ENCODE data around the gene MKX. TPM values are rescaled to one million over a fixed set of nuclear protein-coding genes. Genes with fewer than 3 reads are reported as not detected.

The MKX gene
- total RNA-seq, 1 donor from 2014 or later: 5.2 TPM

GRCh38 chr10:27698961-27699360 lies 46.7 kb downstream of the MKX start:
- H3K27ac ChIP-seq (ENCODE audit: low read depth, low read length): no peak overlapping the region
- H3K4me3 ChIP-seq (ENCODE audit: low read length in 3 of 3): no peak overlapping the region
- H3K27me3 ChIP-seq (ENCODE audit: control insufficient read depth in 3 of 3, insufficient read depth in 3 of 3, low read length in 3 of 3): no peaks in the 10 kb centered on the region
- H3K9ac ChIP-seq (ENCODE audit: low read depth in 1 of 3, low read length in 3 of 3): no peak overlapping the region
- no peaks in the 10 kb centered on the region for H3K9me3 ChIP-seq (ENCODE audit: control insufficient read depth in 3 of 3, low read length in 3 of 3)
- H3K4me1 ChIP-seq (ENCODE audit: control insufficient read depth in 3 of 3, insufficient read depth in 3 of 3, low read length in 3 of 3): peaks cover 0 to 3% (median 0%) of the 10 kb centered on the region in 3 donors
- H3K36me3 ChIP-seq (ENCODE audit: control insufficient read depth in 3 of 3, insufficient read depth in 3 of 3, low read length in 3 of 3): no peaks in the 10 kb centered on the region

GRCh38 chr10:27696466-27696865 lies 49.2 kb downstream of the MKX start:
- Histone ChIP-seq H3K9me3 (ENCODE audit: control insufficient read depth in 3 of 3, low read length in 3 of 3) (no peaks in the 10 kb centered on the region), H3K27ac (ENCODE audit: low read depth, low read length) (no peak overlapping the region), H3K36me3 (ENCODE audit: control insufficient read depth in 3 of 3, insufficient read depth in 3 of 3, low read length in 3 of 3) (no peaks in the 10 kb centered on the region), H3K27me3 (ENCODE audit: control insufficient read depth in 3 of 3, insufficient read depth in 3 of 3, low read length in 3 of 3) (no peaks in the 10 kb centered on the region), H3K4me1 (ENCODE audit: control insufficient read depth in 3 of 3, insufficient read depth in 3 of 3, low read length in 3 of 3) (peaks cover 0 to 5% (median 5%) of the 10 kb centered on the region in 3 donors), H3K4me3 (ENCODE audit: low read length in 3 of 3) (no peak overlapping the region), H3K9ac (ENCODE audit: low read depth in 1 of 3, low read length in 3 of 3) (no peak overlapping the region)

GRCh38 chr10:27695706-27696105 lies 49.9 kb downstream of the MKX start:
- Histone ChIP-seq H3K36me3 (ENCODE audit: control insufficient read depth in 3 of 3, insufficient read depth in 3 of 3, low read length in 3 of 3) (no peaks in the 10 kb centered on the region), H3K9me3 (ENCODE audit: control insufficient read depth in 3 of 3, low read length in 3 of 3) (no peaks in the 10 kb centered on the region), H3K4me1 (ENCODE audit: control insufficient read depth in 3 of 3, insufficient read depth in 3 of 3, low read length in 3 of 3) (peaks cover 0 to 5% (median 5%) of the 10 kb centered on the region in 3 donors), H3K27me3 (ENCODE audit: control insufficient read depth in 3 of 3, insufficient read depth in 3 of 3, low read length in 3 of 3) (no peaks in the 10 kb centered on the region), H3K27ac (ENCODE audit: low read depth, low read length) (no peak overlapping the region), H3K4me3 (ENCODE audit: low read length in 3 of 3) (no peak overlapping the region), H3K9ac (ENCODE audit: low read depth in 1 of 3, low read length in 3 of 3) (no peak overlapping the region)

- Histone ChIP-seq H3K9ac (ENCODE audit: low read depth in 1 of 3, low read length in 3 of 3) (no peak overlapping the region), H3K27ac (ENCODE audit: low read depth, low read length) (no peak overlapping the region), H3K4me1 (ENCODE audit: control insufficient read depth in 3 of 3, insufficient read depth in 3 of 3, low read length in 3 of 3) (peaks cover 0 to 5% (median 5%) of the 10 kb centered on the region in 3 donors), H3K36me3 (ENCODE audit: control insufficient read depth in 3 of 3, insufficient read depth in 3 of 3, low read length in 3 of 3) (no peaks in the 10 kb centered on the region), H3K27me3 (ENCODE audit: control insufficient read depth in 3 of 3, insufficient read depth in 3 of 3, low read length in 3 of 3) (no peaks in the 10 kb centered on the region), H3K9me3 (ENCODE audit: control insufficient read depth in 3 of 3, low read length in 3 of 3) (no peaks in the 10 kb centered on the region), H3K4me3 (ENCODE audit: low read length in 3 of 3) (no peak overlapping the region)
These were observed 50.5 kb downstream of the MKX start for GRCh38 chr10:27695088-27695487.

GRCh38 chr10:27692663-27693062 lies 53.0 kb downstream of the MKX start:
- Histone ChIP-seq H3K4me3 (ENCODE audit: low read length in 3 of 3) (no peak overlapping the region), H3K36me3 (ENCODE audit: control insufficient read depth in 3 of 3, insufficient read depth in 3 of 3, low read length in 3 of 3) (no peaks in the 10 kb centered on the region), H3K27me3 (ENCODE audit: control insufficient read depth in 3 of 3, insufficient read depth in 3 of 3, low read length in 3 of 3) (no peaks in the 10 kb centered on the region), H3K27ac (ENCODE audit: low read depth, low read length) (no peak overlapping the region), H3K9ac (ENCODE audit: low read depth in 1 of 3, low read length in 3 of 3) (no peak overlapping the region), H3K9me3 (ENCODE audit: control insufficient read depth in 3 of 3, low read length in 3 of 3) (no peaks in the 10 kb centered on the region), H3K4me1 (ENCODE audit: control insufficient read depth in 3 of 3, insufficient read depth in 3 of 3, low read length in 3 of 3) (peaks cover 0 to 5% (median 5%) of the 10 kb centered on the region in 3 donors)

- no peaks in the 10 kb centered on the region for H3K36me3 ChIP-seq (ENCODE audit: control insufficient read depth in 3 of 3, insufficient read depth in 3 of 3, low read length in 3 of 3)
- H3K9me3 ChIP-seq (ENCODE audit: control insufficient read depth in 3 of 3, low read length in 3 of 3): no peaks in the 10 kb centered on the region
- H3K27ac ChIP-seq (ENCODE audit: low read depth, low read length): no peak overlapping the region
- no peak overlapping the region for H3K4me3 ChIP-seq (ENCODE audit: low read length in 3 of 3)
- H3K4me1 ChIP-seq (ENCODE audit: control insufficient read depth in 3 of 3, insufficient read depth in 3 of 3, low read length in 3 of 3): peaks cover 0 to 5% (median 5%) of the 10 kb centered on the region in 3 donors
- no peak overlapping the region for H3K9ac ChIP-seq (ENCODE audit: low read depth in 1 of 3, low read length in 3 of 3)
- no peaks in the 10 kb centered on the region for H3K27me3 ChIP-seq (ENCODE audit: control insufficient read depth in 3 of 3, insufficient read depth in 3 of 3, low read length in 3 of 3)
These were observed 56.6 kb downstream of the MKX start for GRCh38 chr10:27688991-27689390.

- Histone ChIP-seq H3K4me1 (ENCODE audit: control insufficient read depth in 3 of 3, insufficient read depth in 3 of 3, low read length in 3 of 3) (peaks cover 0 to 5% (median 5%) of the 10 kb centered on the region in 3 donors), H3K36me3 (ENCODE audit: control insufficient read depth in 3 of 3, insufficient read depth in 3 of 3, low read length in 3 of 3) (no peaks in the 10 kb centered on the region), H3K27ac (ENCODE audit: low read depth, low read length) (no peak overlapping the region), H3K27me3 (ENCODE audit: control insufficient read depth in 3 of 3, insufficient read depth in 3 of 3, low read length in 3 of 3) (no peaks in the 10 kb centered on the region), H3K4me3 (ENCODE audit: low read length in 3 of 3) (no peak overlapping the region), H3K9me3 (ENCODE audit: control insufficient read depth in 3 of 3, low read length in 3 of 3) (no peaks in the 10 kb centered on the region), H3K9ac (ENCODE audit: low read depth in 1 of 3, low read length in 3 of 3) (no peak overlapping the region)
These were observed 57.3 kb downstream of the MKX start for GRCh38 chr10:27688276-27688675.

- no peaks in the 10 kb centered on the region for H3K27me3 ChIP-seq (ENCODE audit: control insufficient read depth in 3 of 3, insufficient read depth in 3 of 3, low read length in 3 of 3)
- H3K27ac ChIP-seq (ENCODE audit: low read depth, low read length): no peak overlapping the region
- H3K4me1 ChIP-seq (ENCODE audit: control insufficient read depth in 3 of 3, insufficient read depth in 3 of 3, low read length in 3 of 3): peaks cover 0 to 1% (median under 1%) of the 10 kb centered on the region in 3 donors
- H3K36me3 ChIP-seq (ENCODE audit: control insufficient read depth in 3 of 3, insufficient read depth in 3 of 3, low read length in 3 of 3): no peaks in the 10 kb centered on the region
- H3K4me3 ChIP-seq (ENCODE audit: low read length in 3 of 3): no peak overlapping the region
- H3K9ac ChIP-seq (ENCODE audit: low read depth in 1 of 3, low read length in 3 of 3): no peak overlapping the region
- H3K9me3 ChIP-seq (ENCODE audit: control insufficient read depth in 3 of 3, low read length in 3 of 3): no peaks in the 10 kb centered on the region
These were observed 57.9 kb downstream of the MKX start for GRCh38 chr10:27687743-27688142.

GRCh38 chr10:27687326-27687725 lies 58.3 kb downstream of the MKX start:
- no peaks in the 10 kb centered on the region for H3K9me3 ChIP-seq (ENCODE audit: control insufficient read depth in 3 of 3, low read length in 3 of 3)
- H3K4me1 ChIP-seq (ENCODE audit: control insufficient read depth in 3 of 3, insufficient read depth in 3 of 3, low read length in 3 of 3): no peaks in the 10 kb centered on the region
- no peaks in the 10 kb centered on the region for H3K36me3 ChIP-seq (ENCODE audit: control insufficient read depth in 3 of 3, insufficient read depth in 3 of 3, low read length in 3 of 3)
- H3K9ac ChIP-seq (ENCODE audit: low read depth in 1 of 3, low read length in 3 of 3): no peak overlapping the region
- H3K4me3 ChIP-seq (ENCODE audit: low read length in 3 of 3): no peak overlapping the region
- no peaks in the 10 kb centered on the region for H3K27me3 ChIP-seq (ENCODE audit: control insufficient read depth in 3 of 3, insufficient read depth in 3 of 3, low read length in 3 of 3)
- no peak overlapping the region for H3K27ac ChIP-seq (ENCODE audit: low read depth, low read length)

- Histone ChIP-seq H3K9me3 (ENCODE audit: control insufficient read depth in 3 of 3, low read length in 3 of 3) (no peaks in the 10 kb centered on the region), H3K27ac (ENCODE audit: low read depth, low read length) (no peak overlapping the region), H3K36me3 (ENCODE audit: control insufficient read depth in 3 of 3, insufficient read depth in 3 of 3, low read length in 3 of 3) (no peaks in the 10 kb centered on the region), H3K9ac (ENCODE audit: low read depth in 1 of 3, low read length in 3 of 3) (no peak overlapping the region), H3K4me1 (ENCODE audit: control insufficient read depth in 3 of 3, insufficient read depth in 3 of 3, low read length in 3 of 3) (no peaks in the 10 kb centered on the region), H3K27me3 (ENCODE audit: control insufficient read depth in 3 of 3, insufficient read depth in 3 of 3, low read length in 3 of 3) (no peaks in the 10 kb centered on the region), H3K4me3 (ENCODE audit: low read length in 3 of 3) (no peak overlapping the region)
These were observed 59.9 kb downstream of the MKX start for GRCh38 chr10:27685681-27686080.

- Histone ChIP-seq H3K27ac (ENCODE audit: low read depth, low read length) (no peak overlapping the region), H3K27me3 (ENCODE audit: control insufficient read depth in 3 of 3, insufficient read depth in 3 of 3, low read length in 3 of 3) (no peaks in the 10 kb centered on the region), H3K9ac (ENCODE audit: low read depth in 1 of 3, low read length in 3 of 3) (no peak overlapping the region), H3K36me3 (ENCODE audit: control insufficient read depth in 3 of 3, insufficient read depth in 3 of 3, low read length in 3 of 3) (no peaks in the 10 kb centered on the region), H3K4me3 (ENCODE audit: low read length in 3 of 3) (no peak overlapping the region), H3K4me1 (ENCODE audit: control insufficient read depth in 3 of 3, insufficient read depth in 3 of 3, low read length in 3 of 3) (peaks cover 0 to 6% (median 0%) of the 10 kb centered on the region in 3 donors), H3K9me3 (ENCODE audit: control insufficient read depth in 3 of 3, low read length in 3 of 3) (no peaks in the 10 kb centered on the region)
These were observed 62.4 kb downstream of the MKX start for GRCh38 chr10:27683226-27683625.

Data from skeletal muscle tissue (tissue), 4 donors.